MM.1S (cell line): Measurements from ENCODE around the gene DAAM2.

Source experiments
- DNase-seq: peaks from one replicate; pipeline ENCODE4 v3.0.0-alpha.2; 2015
- H2AFZ ChIP-seq: fragments of 300-600 bp; sonication (generic); 2 replicates; pipeline ENCODE4 v1.6.0; 2016; ENCODE audit warnings: antibody characterized with exemption, low read length
- H3F3A ChIP-seq: fragments of 300-600 bp; sonication (generic); 2 replicates; pipeline ENCODE4 v1.6.1; 2016; ENCODE audit warnings: mild to moderate bottlenecking, antibody characterized with exemption, low read length, moderate library complexity, mixed read lengths; ENCODE audit not compliant: insufficient read depth
- H3K27ac ChIP-seq: fragments of 300-600 bp; sonication (generic); 2 replicates; pipeline ENCODE4 v1.5.1; 2016; ENCODE audit warnings: mild to moderate bottlenecking, low read length
- H3K27me3 ChIP-seq: fragments of 300-600 bp; sonication (generic); replicated peaks from 2 replicates; pipeline ENCODE4 v1.6.0; 2016; ENCODE audit warnings: low read length; ENCODE audit not compliant: insufficient read depth
- H3K36me3 ChIP-seq: fragments of 300-600 bp; sonication (generic); replicated peaks from 2 replicates; pipeline ENCODE4 v1.6.1; 2016; ENCODE audit warnings: mild to moderate bottlenecking, low read length, mixed read lengths; ENCODE audit not compliant: insufficient read depth
- H3K4me1 ChIP-seq: fragments of 300-600 bp; sonication (generic); 2 replicates; pipeline ENCODE4 v1.6.1; 2016; ENCODE audit warnings: low read length, mixed read lengths
- H3K4me2 ChIP-seq: fragments of 300-600 bp; sonication (generic); 2 replicates; pipeline ENCODE4 v1.6.0; 2016; ENCODE audit warnings: low read depth, low read length
- H3K4me3 ChIP-seq: fragments of 300-600 bp; sonication (generic); 2 replicates; pipeline ENCODE4 v1.5.1; 2016; ENCODE audit warnings: low read length, mixed read lengths
- H3K79me2 ChIP-seq: fragments of 300-600 bp; sonication (generic); 2 replicates; pipeline ENCODE4 v1.6.1; 2016; ENCODE audit warnings: mixed run types, low read length, mixed read lengths
- H3K9ac ChIP-seq: fragments of 300-600 bp; sonication (generic); 2 replicates; pipeline ENCODE4 v1.6.1; 2016; ENCODE audit warnings: low read length, mixed read lengths
- H3K9me2 ChIP-seq: fragments of 300-600 bp; sonication (generic); replicated peaks from 2 replicates; pipeline ENCODE4 v1.6.1; 2016; ENCODE audit warnings: mild to moderate bottlenecking, low read length, mixed read lengths; ENCODE audit not compliant: insufficient read depth
- H3K9me3 ChIP-seq: fragments of 300-600 bp; sonication (generic); replicated peaks from 2 replicates; pipeline ENCODE4 v1.6.1; 2016; ENCODE audit warnings: mild to moderate bottlenecking, low read length, mixed read lengths; ENCODE audit not compliant: insufficient read depth
- H4K20me1 ChIP-seq: fragments of 300-600 bp; sonication (generic); 2 replicates; pipeline ENCODE4 v1.6.1; 2016; ENCODE audit warnings: mild to moderate bottlenecking, low read length, moderate library complexity, mixed read lengths; ENCODE audit not compliant: insufficient read depth
- CTCF ChIP-seq: fragments of 300-600 bp; sonication (generic); IDR thresholded peaks from 2 replicates; pipeline ENCODE4 v1.5.1; 2016; ENCODE audit warnings: antibody characterized with exemption, low read length, mixed read lengths
- EZH2 ChIP-seq: fragments of 300-600 bp; sonication (generic); optimal IDR thresholded peaks from 2 replicates; pipeline ENCODE3; 2017; ENCODE audit warnings: low read depth, mild to moderate bottlenecking, antibody characterized with exemption, low read length, mixed read lengths
- EZH2phosphoT487 ChIP-seq: fragments of 300-600 bp; sonication (generic); IDR thresholded peaks from 2 replicates; pipeline ENCODE4 v1.6.1; 2018; ENCODE audit warnings: antibody characterized with exemption, low read length

The DAAM2 gene

GRCh38 chr6:39920157-39920556 lies 128.0 kb downstream of the DAAM2 start:
- H3K9me3 ChIP-seq, result no peaks in the 10 kb centered on the region
- H3F3A ChIP-seq, result no peaks in the 10 kb centered on the region
- H3K4me2 ChIP-seq, result no peak overlapping the region
- DNase-seq, result no peak
- H3K27ac ChIP-seq, result no peak overlapping the region
- H2AFZ ChIP-seq, result no peak overlapping the region
- no peak overlapping the region for H3K9ac ChIP-seq
- no peaks in the 10 kb centered on the region for H4K20me1 ChIP-seq
- no peaks in the 10 kb centered on the region for H3K79me2 ChIP-seq
- H3K4me1 ChIP-seq, result no peaks in the 10 kb centered on the region
- H3K36me3 ChIP-seq, result no peaks in the 10 kb centered on the region
- no peaks in the 10 kb centered on the region for H3K9me2 ChIP-seq
- H3K4me3 ChIP-seq, result no peak overlapping the region
- no peak for TF ChIP-seq EZH2
- TF ChIP-seq EZH2phosphoT487, result no peak
- no peak for TF ChIP-seq CTCF
- no peaks in the 10 kb centered on the region for H3K27me3 ChIP-seq

GRCh38 chr6:39922821-39923220 lies 130.6 kb downstream of the DAAM2 start:
- H3K27ac ChIP-seq, result no peak overlapping the region
- no peak for TF ChIP-seq CTCF
- no peak for TF ChIP-seq EZH2
- no peak for TF ChIP-seq EZH2phosphoT487
- H3K9me2 ChIP-seq, result no peaks in the 10 kb centered on the region
- H3K4me3 ChIP-seq, result no peak overlapping the region
- H4K20me1 ChIP-seq, result no peaks in the 10 kb centered on the region
- H3K79me2 ChIP-seq, result no peaks in the 10 kb centered on the region
- no peak overlapping the region for H2AFZ ChIP-seq
- no peaks in the 10 kb centered on the region for H3K4me1 ChIP-seq
- no peaks in the 10 kb centered on the region for H3K36me3 ChIP-seq
- H3F3A ChIP-seq, result no peaks in the 10 kb centered on the region
- H3K4me2 ChIP-seq, result no peak overlapping the region
- no peaks in the 10 kb centered on the region for H3K9me3 ChIP-seq
- DNase-seq, result no peak
- no peaks in the 10 kb centered on the region for H3K27me3 ChIP-seq
- no peak overlapping the region for H3K9ac ChIP-seq

GRCh38 chr6:39923394-39923793 lies 131.2 kb downstream of the DAAM2 start:
- no peaks in the 10 kb centered on the region for H3F3A ChIP-seq
- H3K9me3 ChIP-seq, result no peaks in the 10 kb centered on the region
- no peaks in the 10 kb centered on the region for H3K4me1 ChIP-seq
- H3K4me3 ChIP-seq, result no peak overlapping the region
- H3K4me2 ChIP-seq, result no peak overlapping the region
- H4K20me1 ChIP-seq, result no peaks in the 10 kb centered on the region
- no peaks in the 10 kb centered on the region for H3K27me3 ChIP-seq
- H3K27ac ChIP-seq, result no peak overlapping the region
- TF ChIP-seq CTCF (no peak), EZH2 (no peak), EZH2phosphoT487 (no peak)
- no peaks in the 10 kb centered on the region for H3K36me3 ChIP-seq
- no peaks in the 10 kb centered on the region for H3K9me2 ChIP-seq
- H3K9ac ChIP-seq, result no peak overlapping the region
- DNase-seq, result no peak
- no peaks in the 10 kb centered on the region for H3K79me2 ChIP-seq
- no peak overlapping the region for H2AFZ ChIP-seq
